ENCODE results near the gene STK40. TPM values are rescaled to one million over a fixed set of nuclear protein-coding genes. Genes with fewer than 3 reads are reported as not detected.

The STK40 gene
- total and polyA plus RNA-seq, 9 of the 15 experiments (the other 6 are each of a cell fraction or from before 2014, with no cell fraction given) = 0.69 to 94.3 (median 39.1) TPM

- TF ChIP-seq ZNF318 (IDR thresholded peaks at IDR 0.05; ENCODE audit: borderline replicate concordance in 1 of 2, low read depth in 1 of 2) (no peak), ZBTB17 (CRISPR knock-in tag; IDR thresholded peaks at IDR 0.05) (peak; percentile 17; the same call in 1 of the 2 replicates), C11orf30 (IDR thresholded peaks at IDR 0.05; ENCODE audit: low read depth) (peak; percentile 80), RUNX1 (IDR thresholded peaks at IDR 0.05; ENCODE audit: low read depth) (no peak), BDP1 (IDR thresholded peaks at IDR 0.05; ENCODE audit: insufficient read depth, insufficient read length) (no peak), ZNF586 (CRISPR knock-in tag; conservative IDR thresholded peaks at IDR 0.05) (no peak), TOE1 (IDR thresholded peaks at IDR 0.05; ENCODE audit: borderline replicate concordance) (peak; percentile 36; the same call in 1 of the 2 replicates), TOE1 (CRISPR knock-in tag; IDR thresholded peaks at IDR 0.05; ENCODE audit: borderline replicate concordance, low read depth) (0 out of 2 replicates have a peak, but pooled peaks have one; percentile 55), EP400 (IDR thresholded peaks at IDR 0.05) (peak; percentile 92), BHLHE40 (IDR thresholded peaks at IDR 0.05; ENCODE audit: low read length) (peak; percentile 89), ZBTB43 (CRISPR knock-in tag; IDR thresholded peaks at IDR 0.05) (peak; percentile 73; the same call in 1 of the 2 replicates), ERF (CRISPR knock-in tag; IDR thresholded peaks at IDR 0.05) (no peak; the same call in 1 of the 2 replicates), EWSR1 (IDR thresholded peaks at IDR 0.05; ENCODE audit: borderline replicate concordance, low read depth, partially characterized antibody) (no peak), MEIS2 (IDR thresholded peaks at IDR 0.05; ENCODE audit: partially characterized antibody) (peak; percentile 30), SRF (CRISPR knock-in tag; IDR thresholded peaks at IDR 0.05) (peak in 1 of 2 experiments; percentile 61; a peak in 2 of 4 replicates)
Observed at GRCh38 chr1:36397378-36398230, 11.9 kb upstream of the STK40 start, which contains the start of gene LSM10 (continued).
